ENCODE results near the gene L3MBTL2.

Gene L3MBTL2

GRCh38 chr22:41197038-41197972, 7.8 kb upstream of the L3MBTL2 start (continued):
- TF ChIP-seq ZNF391 (tag by site-specific recombination; IDR thresholded peaks at IDR 0.05; ENCODE audit: borderline replicate concordance, low read depth) (peak; percentile 52; the same call in 1 of the 2 replicates), PBX3 (CRISPR knock-in tag; IDR thresholded peaks at IDR 0.05) (peak; percentile 76; the same call in 1 of the 2 replicates), ZNF354C (tag by site-specific recombination; IDR thresholded peaks at IDR 0.05; ENCODE audit: borderline replicate concordance, low read depth) (no peak), TRIM28 (IDR thresholded peaks at IDR 0.05; ENCODE audit: borderline replicate concordance, low read length) (no peak), GLIS1 (tag by site-specific recombination; IDR thresholded peaks at IDR 0.05) (peak; percentile 77), ZNF513 (tag by site-specific recombination; IDR thresholded peaks at IDR 0.05) (no peak), ZNF514 (tag by site-specific recombination; IDR thresholded peaks at IDR 0.05) (no peak), AEBP2 (tag by site-specific recombination; IDR thresholded peaks at IDR 0.05; ENCODE audit: borderline replicate concordance) (no peak), ZNF266 (tag by site-specific recombination; IDR thresholded peaks at IDR 0.05; ENCODE audit: low read depth) (no peak), ZNF148 (tag by site-specific recombination; IDR thresholded peaks at IDR 0.05; ENCODE audit: borderline replicate concordance) (no peak), ZNF558 (tag by site-specific recombination; IDR thresholded peaks at IDR 0.05) (no peak), EGR2 (tag by site-specific recombination; IDR thresholded peaks at IDR 0.05; ENCODE audit: low read depth) (no peak), ZNF654 (tag by site-specific recombination; IDR thresholded peaks at IDR 0.05; ENCODE audit: low read depth) (no peak), ZNF596 (tag by site-specific recombination; IDR thresholded peaks at IDR 0.05) (no peak), ZNF398 (tag by site-specific recombination; IDR thresholded peaks at IDR 0.05) (no peak; the same call in 1 of the 2 replicates), ZFP3 (tag by site-specific recombination; IDR thresholded peaks at IDR 0.05; ENCODE audit: low read depth) (no peak), TSHZ1 (tag by site-specific recombination; IDR thresholded peaks at IDR 0.05; ENCODE audit: borderline replicate concordance) (no peak), ZNF423 (tag by site-specific recombination; IDR thresholded peaks at IDR 0.05) (no peak), ZXDB (tag by site-specific recombination; IDR thresholded peaks at IDR 0.05) (peak; percentile 84), ZFP69B (tag by site-specific recombination; IDR thresholded peaks at IDR 0.05) (no peak), SCRT2 (tag by site-specific recombination; IDR thresholded peaks at IDR 0.05) (no peak), PATZ1 (tag by site-specific recombination; IDR thresholded peaks at IDR 0.05) (peak; percentile 90), MEIS1 (CRISPR knock-in tag; IDR thresholded peaks at IDR 0.05; ENCODE audit: borderline replicate concordance) (no peak)
